GM12878 (cell line): Measurements from ENCODE around the gene FILIP1L. TPM values are rescaled to one million over a fixed set of nuclear protein-coding genes. Genes with fewer than 3 reads are reported as not detected.

Source experiments
- ATAC-seq: fragments of 200-7000 bp; cut with Tn5 transposase; 3 replicates; pipeline ENCODE4 v1.9.1; 2020; ENCODE audit warnings: mild to moderate bottlenecking, moderate library complexity
- BruUV-seq: library from RNA; stranded (reverse); fragments of 400-500 nt; replicated peaks from 2 replicates; lab custom pipeline; 2021; lab: Mats Ljungman, UMichigan
- CTCF ChIA-PET: fragments of 300-600 bp; sonication (Branson Sonifier 250); formaldehyde crosslinking; extraction: SDS; loops from one replicate; lab custom pipeline; 2021; ENCODE audit warnings: inconsistent platforms; lab: Yijun Ruan, JAX
- POLR2A ChIA-PET: fragments of 350-600 bp; formaldehyde crosslinking; extraction: SDS; loops from one replicate; lab custom pipeline; 2021; ENCODE audit warnings: inconsistent platforms; lab: Charles Lee
- RAD21 ChIA-PET: fragments of 300-600 bp; sonication (Branson Sonifier 250); formaldehyde crosslinking; loops from one replicate; lab custom pipeline; 2023; ENCODE audit warnings: antibody characterized with exemption; ENCODE audit not compliant: unreplicated experiment; lab: Charles Lee
- SMC1A ChIA-PET: fragments of 300-600 bp; sonication (Branson Sonifier 250); formaldehyde crosslinking; loops from one replicate; lab custom pipeline; 2023; ENCODE audit not compliant: unreplicated experiment, uncharacterized antibody; lab: Charles Lee
- DNase-seq: peaks from one replicate; pipeline ENCODE4 v3.0.0-alpha.2; 2011; ENCODE audit warnings: low read depth, low spot score
- FAIRE-seq: peaks from 3 replicates; lab custom pipeline; 2011; peaks lifted over from hg19 to GRCh38; lab: Jason Lieb, UNC
- H2AFZ ChIP-seq: 2 replicates; pipeline ENCODE4 v1.6.0; 2011; ENCODE audit warnings: low read depth, low read length, control low read depth; ENCODE audit not compliant: control insufficient read depth
- H3K27ac ChIP-seq: 2 replicates; pipeline ENCODE4 v1.5.1; 2011; ENCODE audit warnings: control low read depth; ENCODE audit not compliant: control insufficient read depth, insufficient read depth
- H3K27me3 ChIP-seq, 2 experiments: replicated peaks in 1 of 2; 2 replicates each; pipeline versions ENCODE4 v1.6.0 to v1.6.1; 2011; ENCODE audit warnings: low read length in 1 of 2; ENCODE audit not compliant: control insufficient read depth in 2 of 2, insufficient read depth in 2 of 2
- H3K36me3 ChIP-seq, 2 experiments: 2 replicates each; pipeline ENCODE4 v1.5.1; 2011; ENCODE audit warnings: low read length in 1 of 2; ENCODE audit not compliant: control insufficient read depth in 2 of 2, insufficient read depth in 2 of 2
- H3K4me1 ChIP-seq: 2 replicates; pipeline ENCODE4 v1.6.1; 2011; ENCODE audit warnings: mild to moderate bottlenecking, low read length, moderate library complexity, mixed read lengths; ENCODE audit not compliant: control insufficient read depth, insufficient read depth
- H3K4me2 ChIP-seq: 2 replicates; pipeline ENCODE4 v1.6.0; 2011; ENCODE audit warnings: control low read depth; ENCODE audit not compliant: control insufficient read depth, insufficient read depth
- H3K4me3 ChIP-seq: fragments of 200-600 bp; sonication (generic); 2 replicates; pipeline ENCODE4 v1.5.1; 2016
- H3K79me2 ChIP-seq: 2 replicates; pipeline ENCODE4 v1.6.0; 2011; ENCODE audit warnings: low read length; ENCODE audit not compliant: control insufficient read depth, insufficient read depth
- H3K9ac ChIP-seq: 2 replicates; pipeline ENCODE4 v1.8.0; 2011; ENCODE audit warnings: low read length, control low read depth, mixed read lengths; ENCODE audit not compliant: control insufficient read depth, insufficient read depth
- H3K9me3 ChIP-seq: replicated peaks from 3 replicates; pipeline ENCODE4 v1.5.1; 2011; ENCODE audit warnings: mild to moderate bottlenecking, low read length; ENCODE audit not compliant: control insufficient read depth, insufficient read depth
- H4K20me1 ChIP-seq: 2 replicates; pipeline ENCODE4 v1.6.0; 2011; ENCODE audit not compliant: control insufficient read depth, insufficient read depth
- BACH1 ChIP-seq: fragments of 450-650 bp; IDR thresholded peaks from 2 replicates; pipeline ENCODE4 v1.6.1; 2017; ENCODE audit warnings: mild to moderate bottlenecking, borderline replicate concordance
- BHLHE40 ChIP-seq, 2 experiments: fragments of 450-650 bp in 1 of 2; IDR thresholded peaks; 2 replicates each; pipeline ENCODE4 v1.6.1; 2011 to 2017; ENCODE audit warnings: low read depth in 2 of 2, borderline replicate concordance in 1 of 2, improper control_type of control experiment in 1 of 2, low read length in 1 of 2, mild to moderate bottlenecking in 1 of 2
- CREB1 ChIP-seq: IDR thresholded peaks from 2 replicates; pipeline ENCODE4 v1.6.1; 2012; ENCODE audit warnings: low read depth, mild to moderate bottlenecking, inconsistent platforms
- HCFC1 ChIP-seq: fragments of 150-350 bp; IDR thresholded peaks from 2 replicates; pipeline ENCODE4 v1.6.1; 2014; ENCODE audit warnings: low read length
- IRF4 ChIP-seq: IDR thresholded peaks from 2 replicates; pipeline ENCODE4 v1.6.1; 2011; ENCODE audit warnings: low read depth, low read length
- KDM1A ChIP-seq: fragments of 200-600 bp; sonication (generic); IDR thresholded peaks from 2 replicates; pipeline ENCODE4 v1.6.1; 2016; ENCODE audit warnings: borderline replicate concordance
- MLLT1 ChIP-seq: fragments of 450-650 bp; IDR thresholded peaks from 2 replicates; pipeline ENCODE4 v1.6.1; 2016; ENCODE audit warnings: mild to moderate bottlenecking
- POLR2AphosphoS2 ChIP-seq: IDR thresholded peaks from 2 replicates; pipeline ENCODE4 v1.6.1; 2011; ENCODE audit warnings: low read depth, mild to moderate bottlenecking, low read length, improper control_type of control experiment, moderate library complexity
- POU2F2 ChIP-seq: IDR thresholded peaks from 3 replicates; pipeline ENCODE4 v1.6.1; 2011; ENCODE audit warnings: low read depth, mild to moderate bottlenecking, low read length, borderline replicate concordance
- SIN3A ChIP-seq: IDR thresholded peaks from 2 replicates; pipeline ENCODE4 v1.6.1; 2012; ENCODE audit warnings: low read depth, low read length, improper control_type of control experiment
- SIX5 ChIP-seq: IDR thresholded peaks from 2 replicates; pipeline ENCODE4 v1.6.1; 2011; ENCODE audit warnings: mild to moderate bottlenecking, low read depth, low read length, moderate library complexity; ENCODE audit not compliant: severe bottlenecking
- SUZ12 ChIP-seq: fragments of 200-600 bp; sonication (generic); IDR thresholded peaks from one replicate; pipeline ENCODE4 v1.6.1; 2018; ENCODE audit warnings: antibody characterized with exemption, mild to moderate bottlenecking; ENCODE audit not compliant: unreplicated experiment
- TCF3 ChIP-seq: IDR thresholded peaks from 2 replicates; pipeline ENCODE4 v1.6.1; 2012; ENCODE audit warnings: low read depth, mild to moderate bottlenecking, low read length, borderline replicate concordance; ENCODE audit not compliant: insufficient read depth
- YBX1 ChIP-seq: fragments of 450-650 bp; IDR thresholded peaks from 2 replicates; pipeline ENCODE4 v1.6.1; 2016; ENCODE audit warnings: antibody characterized with exemption
- YY1 ChIP-seq: IDR thresholded peaks from 2 replicates; pipeline ENCODE4 v1.6.1; 2011; ENCODE audit warnings: low read depth, mild to moderate bottlenecking, low read length
- ZNF207 ChIP-seq: fragments of 450-650 bp; IDR thresholded peaks from 2 replicates; pipeline ENCODE4 v1.6.1; 2014; ENCODE audit warnings: antibody characterized with exemption, mild to moderate bottlenecking, borderline replicate concordance
- in situ Hi-C: fragments of 300-500 bp; cut with MboI; formaldehyde crosslinking; loops from 9 replicates; pipeline ENCODE4 v1.14.3; 2018; ENCODE audit warnings: mixed read lengths
- intact Hi-C: fragments of 100-400 bp; cut with micrococcal nuclease; formaldehyde crosslinking; loops from one replicate; pipeline ENCODE4 v1.14.2; 2022; ENCODE audit not compliant: unreplicated experiment
- polyA plus RNA-seq, 11 experiments: library from polyadenylated mRNA; depleted of rRNA in 4 of 11; unstranded in 6 of 11; stranded (reverse) in 5 of 11; fragments of >200 nt; fragmentation: Nextera tagmentation in 4 of 11; fragmentation: Illumina TruSeq in 1 of 11; extraction: Ambion mirVana in 4 of 11; extraction: Trizol in 1 of 11; gene quantifications; 1 replicate in 1 of 11; 2 replicates in 10 of 11; pipeline versions ENCODE4 v1.2.1 to v1.2.3, GENCODE V29; 2011 to 2016; ENCODE audit warnings: inconsistent platforms in 2 of 11, missing spikeins in 2 of 11, low read depth in 1 of 11
- total RNA-seq, 4 experiments: library from RNA; depleted of rRNA in 3 of 4; stranded (reverse); fragments of >200 nt in 3 of 4; fragmentation: Illumina TruSeq in 1 of 4; extraction: Trizol in 1 of 4; gene quantifications; 2 replicates each; pipeline versions ENCODE4 v1.2.1 to v1.2.3, GENCODE V29; 2013 to 2021
- TF ChIP-seq, protein P1 (sequence below): IDR thresholded peaks from 2 replicates; pipeline ENCODE4 v1.6.1; 2011; ENCODE audit warnings: low read depth, mild to moderate bottlenecking, low read length, moderate library complexity, borderline replicate concordance; ENCODE audit errors: extremely low read depth

Gene FILIP1L
- total and polyA plus RNA-seq, 10 of the 15 experiments (the other 5 are each of a cell fraction or from before 2014, with no cell fraction given) = 0.24 to 6.1 (median 3.5) TPM

GRCh38 chr3:100106531-100107141, 7.7 kb downstream of the FILIP1L start:
- no peak for ATAC-seq

GRCh38 chr3:100106094-100106493, 8.2 kb downstream of the FILIP1L start:
- H3K4me1 ChIP-seq = peaks cover 33% of the 10 kb centered on the region
- no peak for ATAC-seq
- no peak overlapping the region for H3K4me2 ChIP-seq
- H3K36me3 ChIP-seq = no peaks in the 10 kb centered on the region
- RAD21 ChIA-PET = interaction anchor here (0.6 to 2.1 kb wide), 2 partner anchors 154 to 261 kb away, joined by 4 read pairs; no protein-coding TSS in a partner anchor
- no peaks in the 10 kb centered on the region for H3K27me3 ChIP-seq
- intact Hi-C loops (no loop called here), in situ Hi-C loops (no loop called here)
- BruUV-seq = no TSS peak
- no peak for FAIRE-seq
- SMC1A ChIA-PET = interaction anchor here (0.5 to 4.8 kb wide), 5 partner anchors 16 to 1439 kb away, joined by 3 to 27 read pairs (median 3); no protein-coding TSS in a partner anchor
- H3K9me3 ChIP-seq = no peaks in the 10 kb centered on the region; the same call in 2 of the 3 replicates
- H3K4me3 ChIP-seq = no peak overlapping the region
- peak overlapping the region; percentile 75 for H3K27ac ChIP-seq
- no peak overlapping the region for H3K9ac ChIP-seq
- H3K79me2 ChIP-seq = no peaks in the 10 kb centered on the region
- CTCF ChIA-PET = interaction anchor here (0.8 to 3.7 kb wide), 4 partner anchors 16 to 148 kb away, joined by 3 to 15 read pairs (median 4); no protein-coding TSS in a partner anchor
- H2AFZ ChIP-seq = peak overlapping the region; percentile 43
- DNase-seq = no peak
- POLR2A ChIA-PET = interaction anchor here (0.6 kb wide), 1 partner anchor 202 kb away, joined by 4 read pairs; no protein-coding TSS in a partner anchor
- no peaks in the 10 kb centered on the region for H4K20me1 ChIP-seq
- TF ChIP-seq POLR2AphosphoS2 (no peak), KDM1A (no peak), SUZ12 (no peak), SIN3A (no peak), CREB1 (no peak), BACH1 (no peak), ZNF207 (no peak), POU2F2 (no peak), MLLT1 (no peak), YY1 (no peak), HCFC1 (no peak), IRF4 (no peak)
- TF ChIP-seq, protein P1, sequence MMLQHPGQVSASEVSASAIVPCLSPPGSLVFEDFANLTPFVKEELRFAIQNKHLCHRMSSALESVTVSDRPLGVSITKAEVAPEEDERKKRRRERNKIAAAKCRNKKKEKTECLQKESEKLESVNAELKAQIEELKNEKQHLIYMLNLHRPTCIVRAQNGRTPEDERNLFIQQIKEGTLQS = no peak

More at GRCh38 chr3:100106531-100107141, 7.7 kb downstream of the FILIP1L start:
- Histone ChIP-seq H3K9me3 (no peaks in the 10 kb centered on the region; the same call in 2 of the 3 replicates), H3K79me2 (no peaks in the 10 kb centered on the region), H3K4me1 (peaks cover 33% of the 10 kb centered on the region), H3K36me3 (no peaks in the 10 kb centered on the region), H4K20me1 (no peaks in the 10 kb centered on the region), H3K9ac (no peak overlapping the region), H3K4me2 (no peak overlapping the region), H3K27ac (peak overlapping the region; percentile 75; the same call in 1 of the 2 replicates), H3K4me3 (no peak overlapping the region)
- DNase-seq = no peak
- ChIA-PET RAD21 (no interaction called here), POLR2A (interaction anchor here (0.6 kb wide), 1 partner anchor 202 kb away, joined by 4 read pairs; no protein-coding TSS in a partner anchor)
- no TSS peak for BruUV-seq
- no peak for FAIRE-seq
- TF ChIP-seq YBX1 (no peak), SIX5 (no peak), TCF3 (no peak), BHLHE40 (IDR thresholded peaks at IDR 0.05; ENCODE audit: borderline replicate concordance in 1 of 2, low read depth in 2 of 2, low read length in 1 of 2) (no peak)
- TF ChIP-seq, all 136 proteins: peak for 0
- intact Hi-C loops (no loop called here), in situ Hi-C loops (no loop called here)
- peak overlapping the region; percentile 43 for H2AFZ ChIP-seq
- CTCF ChIA-PET = interaction anchor here (0.8 to 1.6 kb wide), 3 partner anchors 35 to 148 kb away, joined by 3 to 5 read pairs (median 4); no protein-coding TSS in a partner anchor
- SMC1A ChIA-PET = interaction anchor here (0.5 to 4.8 kb wide), 3 partner anchors 17 to 1439 kb away, joined by 3 to 27 read pairs (median 3); no protein-coding TSS in a partner anchor
- H3K27me3 ChIP-seq = no peaks in the 10 kb centered on the region
